Gastrocnemius medialis (tissue), 4 donors: Measurements from ENCODE around the gene KCNIP1. TPM values are rescaled to one million over a fixed set of nuclear protein-coding genes. Genes with fewer than 3 reads are reported as not detected.

Source experiments
- ATAC-seq, 2 donors: fragments of 150-250 bp; one replicate each; pipeline ENCODE4 v1.9.1; 2016
- DNase-seq, 2 donors: peaks; one replicate each; pipeline ENCODE4 v3.0.0-alpha.2; 2019
- H3K27ac ChIP-seq, 4 donors: fragments of 200-600 bp; sonication (generic); 1 replicate in 1 of 4; 2 replicates in 3 of 4; pipeline ENCODE4 v1.5.1; 2016 to 2018; ENCODE audit warnings: mild to moderate bottlenecking in 2 of 4, moderate library complexity in 1 of 4
- H3K27me3 ChIP-seq, 3 donors: fragments of 200-600 bp; sonication (generic) in 2 of 3; 1 replicate in 1 of 3; 2 replicates in 2 of 3; pipeline versions ENCODE4 v1.5.1 to v1.6.0; 2016 to 2019; ENCODE audit warnings: mild to moderate bottlenecking in 1 of 3, moderate library complexity in 1 of 3
- H3K36me3 ChIP-seq, 2 donors: fragments of 200-600 bp; sonication (generic) in 1 of 2; one replicate each; pipeline ENCODE4 v1.5.1; 2017 to 2018
- H3K4me1 ChIP-seq, 2 donors: fragments of 200-600 bp; sonication (generic) in 1 of 2; one replicate each; pipeline ENCODE4 v1.5.1; 2016 to 2017; ENCODE audit warnings: mild to moderate bottlenecking in 2 of 2
- H3K4me3 ChIP-seq, 4 donors: fragments of 200-600 bp; sonication (generic) in 3 of 4; 1 replicate in 1 of 4; 2 replicates in 3 of 4; pipeline ENCODE4 v1.5.1; 2016 to 2019; ENCODE audit warnings: mild to moderate bottlenecking in 2 of 4
- H3K9me3 ChIP-seq, 3 donors: fragments of 200-600 bp; sonication (generic) in 2 of 3; 1 replicate in 1 of 3; 2 replicates in 2 of 3; pipeline ENCODE4 v1.5.1; 2016 to 2019
- CTCF ChIP-seq, 5 experiments: fragments of 450-650 bp in 3 of 5; fragments of 200-600 bp in 2 of 5; sonication (generic) in 2 of 5; IDR thresholded peaks in 4 of 5; conservative IDR thresholded peaks in 1 of 5; 1 replicate in 4 of 5; 2 replicates in 1 of 5; pipeline ENCODE4 v1.5.1; 2016 to 2019; ENCODE audit warnings: antibody characterized with exemption in 5 of 5, mild to moderate bottlenecking in 3 of 5, moderate library complexity in 3 of 5
- POLR2A ChIP-seq, 2 donors: fragments of 450-650 bp; IDR thresholded peaks; one replicate each; pipeline ENCODE4 v1.6.1; 2017; ENCODE audit warnings: antibody characterized with exemption in 2 of 2, mild to moderate bottlenecking in 2 of 2, moderate library complexity in 2 of 2
- in situ Hi-C, 4 donors: fragments of 200-750 bp; cut with MboI; loops; one replicate each; pipeline versions ENCODE4 v1.15.0 to v1.8.0; 2017; ENCODE audit warnings: low sequenced_read_pairs in 4 of 4
- intact Hi-C: fragments of 100-400 bp; cut with DNase I; formaldehyde crosslinking; loops from one replicate; pipeline ENCODE4 v1.15.1; 2023; ENCODE audit warnings: low total_unique reads
- total RNA-seq, 4 donors: library from RNA; depleted of rRNA; stranded (reverse); fragments of >200 nt; gene quantifications; one replicate each; pipeline versions ENCODE4 v1.1.0 to v1.2.3, GENCODE V29; 2016

Gene KCNIP1
- total RNA-seq, 4 donors from 2014 or later, result not detected

GRCh38 chr5:170632266-170632984 lies 128.6 kb downstream of the KCNIP1 start:
- no peaks in the 10 kb centered on the region for H3K36me3 ChIP-seq
- H3K4me1 ChIP-seq, result peaks cover 4 to 8% of the 10 kb centered on the region in 2 donors
- no peak for DNase-seq
- H3K4me3 ChIP-seq, result peak overlapping the region in 1 of 4 donors; percentile 20
- no peaks in the 10 kb centered on the region for H3K9me3 ChIP-seq
- no peak for ATAC-seq
- no peak for TF ChIP-seq CTCF (IDR thresholded peaks at IDR 0.05 in 4 of 5, conservative IDR thresholded peaks at IDR 0.05 in 1 of 5)
- in situ Hi-C loops, result no loop called here
- H3K27me3 ChIP-seq, result no peaks in the 10 kb centered on the region
- peak overlapping the region in 1 of 4 donors; percentile 47 for H3K27ac ChIP-seq
- intact Hi-C loops, result loop anchor here (2.0 to 10.0 kb wide), 2 partner anchors 198 to 408 kb away; no protein-coding TSS in a partner anchor

DNA sequence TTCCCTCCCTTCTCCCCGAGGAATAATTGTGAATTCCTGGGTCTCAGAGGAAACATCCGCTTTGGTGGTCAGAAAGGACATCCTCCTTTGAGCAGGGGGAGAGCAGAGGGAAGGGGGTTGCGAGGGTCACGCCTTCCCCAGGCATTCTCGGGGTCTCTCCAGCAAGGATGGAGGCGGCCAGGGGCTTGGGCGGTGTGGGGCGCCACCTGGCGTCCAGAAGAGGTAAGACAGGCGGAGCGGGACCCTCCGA lies 129.1 kb downstream of the KCNIP1 start:
- peak in 1 of 2 donors; percentile 40 for ATAC-seq
- Histone ChIP-seq H3K27me3 (no peaks in the 10 kb centered on the region), H3K9me3 (no peaks in the 10 kb centered on the region), H3K36me3 (no peaks in the 10 kb centered on the region), H3K4me1 (peaks cover 4 to 8% of the 10 kb centered on the region in 2 donors), H3K27ac (peak overlapping the region; percentile 15 to 58 (median 36)), H3K4me3 (peak overlapping the region in 2 of 4 donors; percentile 20 to 29)
- intact Hi-C loops (loop anchor here (2.0 to 10.0 kb wide), 2 partner anchors 198 to 408 kb away; no protein-coding TSS in a partner anchor), in situ Hi-C loops (no loop called here)
- TF ChIP-seq CTCF (IDR thresholded peaks at IDR 0.05 in 4 of 5, conservative IDR thresholded peaks at IDR 0.05 in 1 of 5), result peak; percentile 76 to 87 (median 83)
- TF ChIP-seq POLR2A (IDR thresholded peaks at IDR 0.05), result no peak
- no peak for DNase-seq

- H3K9me3 ChIP-seq, result no peaks in the 10 kb centered on the region
- DNase-seq (peak; percentile 24 to 36), ATAC-seq (peak; percentile 66 to 70)
- peak overlapping the region; percentile 24 to 58 (median 40) for H3K27ac ChIP-seq
- peak overlapping the region in 2 of 4 donors; percentile 20 to 29 for H3K4me3 ChIP-seq
- H3K36me3 ChIP-seq, result no peaks in the 10 kb centered on the region
- TF ChIP-seq CTCF (IDR thresholded peaks at IDR 0.05 in 4 of 5, conservative IDR thresholded peaks at IDR 0.05 in 1 of 5) (peak in 2 of 5 experiments; percentile 0 to 9), POLR2A (IDR thresholded peaks at IDR 0.05) (no peak)
- no peaks in the 10 kb centered on the region for H3K27me3 ChIP-seq
- H3K4me1 ChIP-seq, result peaks cover 4 to 8% of the 10 kb centered on the region in 2 donors
- intact Hi-C loops (loop anchor here (2.0 to 10.0 kb wide), 2 partner anchors 199 to 409 kb away; no protein-coding TSS in a partner anchor), in situ Hi-C loops (no loop called here)
These were observed 129.6 kb downstream of the KCNIP1 start for GRCh38 chr5:170633235-170634081.

- Histone ChIP-seq H3K36me3 (no peaks in the 10 kb centered on the region), H3K4me3 (no peak overlapping the region), H3K27me3 (no peaks in the 10 kb centered on the region), H3K4me1 (peaks cover 4 to 8% of the 10 kb centered on the region in 2 donors), H3K27ac (no peak overlapping the region), H3K9me3 (no peaks in the 10 kb centered on the region)
- ATAC-seq (no peak), DNase-seq (no peak)
- TF ChIP-seq CTCF (IDR thresholded peaks at IDR 0.05 in 4 of 5, conservative IDR thresholded peaks at IDR 0.05 in 1 of 5), result no peak
- TF ChIP-seq POLR2A (IDR thresholded peaks at IDR 0.05), result no peak
- intact Hi-C loops (loop anchor here (10.0 kb wide), 1 partner anchor 410 kb away; no protein-coding TSS in a partner anchor), in situ Hi-C loops (no loop called here)
These were observed 130.6 kb downstream of the KCNIP1 start for GRCh38 chr5:170634256-170634990.
